ENCODE measurements around the gene OSTF1.

OSTF1 gene

GRCh38 chr9:75123696-75124095 is 35.4 kb downstream of the OSTF1 start:
- no peak for ATAC-seq

- peak; percentile 65 to 90 for ATAC-seq
Observed at GRCh38 chr9:75128535-75128934, 40.2 kb downstream of the OSTF1 start.

- ATAC-seq, result no peak
Observed at GRCh38 chr9:75130172-75130571, 41.9 kb downstream of the OSTF1 start.

GRCh38 chr9:75130621-75131230 is 42.4 kb downstream of the OSTF1 start:
- ATAC-seq, result no peak

- no peak for ATAC-seq
Observed at GRCh38 chr9:75131700-75132099, 43.4 kb downstream of the OSTF1 start.

- ATAC-seq, result no peak
Observed at GRCh38 chr9:75132244-75132643, 43.9 kb downstream of the OSTF1 start.

GRCh38 chr9:75133396-75133795 is 45.1 kb downstream of the OSTF1 start:
- no peak for ATAC-seq

GRCh38 chr9:75134495-75134894 is 46.2 kb downstream of the OSTF1 start:
- no peak for ATAC-seq

GRCh38 chr9:75138260-75139040 is 50.1 kb downstream of the OSTF1 start:
- ATAC-seq, result peak; percentile 84 to 91

- no peak for ATAC-seq
Observed at GRCh38 chr9:75139201-75139600, 50.9 kb downstream of the OSTF1 start.

- no peak for ATAC-seq
Observed at GRCh38 chr9:75140261-75140660, 51.9 kb downstream of the OSTF1 start.

GRCh38 chr9:75142202-75142601 is 53.9 kb downstream of the OSTF1 start:
- peak in 1 of 2 donors; percentile 25 for ATAC-seq

- no peak for ATAC-seq
Observed at GRCh38 chr9:75146229-75146628, 57.9 kb downstream of the OSTF1 start.

GRCh38 chr9:75147638-75148037 is 59.3 kb downstream of the OSTF1 start:
- peak in 1 of 2 donors; percentile 9 for ATAC-seq

GRCh38 chr9:75148561-75148960 is 60.2 kb downstream of the OSTF1 start:
- peak; percentile 36 to 45 for ATAC-seq

GRCh38 chr9:75149841-75150241 is 61.5 kb downstream of the OSTF1 start:
- no peak for ATAC-seq

- ATAC-seq, result no peak
Observed at GRCh38 chr9:75150512-75150911, 62.2 kb downstream of the OSTF1 start.

GRCh38 chr9:75152416-75152815 is 64.1 kb downstream of the OSTF1 start:
- ATAC-seq, result peak; percentile 86

- no peak for ATAC-seq
Observed at GRCh38 chr9:75156858-75157257, 68.5 kb downstream of the OSTF1 start.

- ATAC-seq, result no peak
Observed at GRCh38 chr9:75161116-75161857, 73.0 kb downstream of the OSTF1 start.

GRCh38 chr9:75163764-75164163 is 75.5 kb downstream of the OSTF1 start:
- no peak for ATAC-seq

- ATAC-seq, result no peak
Observed at GRCh38 chr9:75164573-75164972, 76.3 kb downstream of the OSTF1 start.

- no peak for ATAC-seq
Observed at GRCh38 chr9:75167281-75167680, 79.0 kb downstream of the OSTF1 start.

All from activated CD4-positive, CD25-positive, alpha-beta regulatory T cell treated with anti-CD3 and anti-CD28 coated beads, Interleukin-2, amount 50 U/mL, for 24 hours (primary cell).